ENCODE measurements around the gene SSX2IP.
"Not testable (repeated sequence)": the region's sequence is repeated elsewhere in the genome, so short reads cannot be mapped to it uniquely, and the experiment has no call there.

Gene SSX2IP

GRCh38 chr1:84690397-84691121 is at the start of gene SSX2IP:
TSS of gene SSX2IP (minus strand) at chr1:84690461. CDS start at chr1:84671219, 19,242 bp downstream.
- DNase-seq, result peak; percentile 83

- no peak for DNase-seq
Observed at GRCh38 chr1:84738237-84738636, 48.0 kb upstream of the SSX2IP start.

- no peak for DNase-seq
Observed at GRCh38 chr1:84737590-84737989, 47.3 kb upstream of the SSX2IP start.

- DNase-seq, result no peak
Observed at GRCh38 chr1:84736944-84737343, 46.7 kb upstream of the SSX2IP start.

- DNase-seq, result no peak
Observed at GRCh38 chr1:84736445-84736844, 46.2 kb upstream of the SSX2IP start.

GRCh38 chr1:84735483-84735882 is 45.2 kb upstream of the SSX2IP start:
- no peak for DNase-seq

GRCh38 chr1:84732520-84732919 is 42.3 kb upstream of the SSX2IP start:
- DNase-seq, result no peak

- no peak for DNase-seq
Observed at GRCh38 chr1:84731519-84731918, 41.3 kb upstream of the SSX2IP start.

- not testable (repeated sequence) for DNase-seq
Observed at GRCh38 chr1:84727711-84728110, 37.5 kb upstream of the SSX2IP start.

GRCh38 chr1:84726593-84727499 is 36.6 kb upstream of the SSX2IP start:
- DNase-seq, result no peak

- DNase-seq, result no peak
Observed at GRCh38 chr1:84724128-84724860, 34.0 kb upstream of the SSX2IP start.

GRCh38 chr1:84722794-84723193 is 32.5 kb upstream of the SSX2IP start:
- DNase-seq, result no peak

- not testable (repeated sequence) for DNase-seq
Observed at GRCh38 chr1:84721872-84722271, 31.6 kb upstream of the SSX2IP start.

GRCh38 chr1:84721152-84721551 is 30.9 kb upstream of the SSX2IP start:
- DNase-seq, result no peak

GRCh38 chr1:84720221-84720780 is 30.0 kb upstream of the SSX2IP start:
- DNase-seq, result no peak

GRCh38 chr1:84719543-84720217 is 29.4 kb upstream of the SSX2IP start:
- no peak for DNase-seq

- DNase-seq, result no peak
Observed at GRCh38 chr1:84715342-84716019, 25.2 kb upstream of the SSX2IP start.

- DNase-seq, result no peak
Observed at GRCh38 chr1:84712276-84712874, 22.1 kb upstream of the SSX2IP start.

- no peak for DNase-seq
Observed at GRCh38 chr1:84711869-84712268, 21.6 kb upstream of the SSX2IP start.

- no peak for DNase-seq
Observed at GRCh38 chr1:84711121-84711520, 20.9 kb upstream of the SSX2IP start.

GRCh38 chr1:84709131-84709530 is 18.9 kb upstream of the SSX2IP start:
- no peak for DNase-seq

All from NCI-H2081 treated with DMSO at 0.1 percent for 48 hours (cell line).